NCI-H774 (cell line): Measurements from ENCODE around the gene GTF3C2.

ENCODE experiments used
- DNase-seq: peaks from one replicate; lab custom pipeline; 2025; lab: John Stamatoyannopoulos, UW

The GTF3C2 gene

DNA sequence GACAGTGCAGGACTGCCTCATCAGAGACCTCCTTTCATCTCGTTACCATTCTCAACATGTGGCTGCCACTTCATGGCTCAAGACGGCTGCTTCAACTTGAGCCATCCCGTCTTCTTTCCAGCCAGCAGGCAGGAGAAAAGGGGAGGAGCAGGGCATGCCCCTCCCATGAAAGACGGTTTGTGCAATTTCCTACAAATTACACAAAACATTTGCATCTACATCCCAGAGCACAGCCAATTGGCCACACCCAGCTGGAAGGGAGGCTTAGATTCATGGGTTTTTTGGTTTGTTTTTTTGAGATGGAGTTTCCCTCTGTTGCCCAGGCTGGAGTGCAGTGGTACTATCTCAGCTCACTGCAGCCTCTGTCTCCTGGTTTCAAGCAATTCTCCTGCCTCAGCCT is 60.1 kb downstream of the GTF3C2 start:
- no peak for DNase-seq

- no peak for DNase-seq
Observed at GRCh38 chr2:27294928-27295327, 61.6 kb downstream of the GTF3C2 start.

- no peak for DNase-seq
Observed at GRCh38 chr2:27291865-27292264, 64.7 kb downstream of the GTF3C2 start.

DNA sequence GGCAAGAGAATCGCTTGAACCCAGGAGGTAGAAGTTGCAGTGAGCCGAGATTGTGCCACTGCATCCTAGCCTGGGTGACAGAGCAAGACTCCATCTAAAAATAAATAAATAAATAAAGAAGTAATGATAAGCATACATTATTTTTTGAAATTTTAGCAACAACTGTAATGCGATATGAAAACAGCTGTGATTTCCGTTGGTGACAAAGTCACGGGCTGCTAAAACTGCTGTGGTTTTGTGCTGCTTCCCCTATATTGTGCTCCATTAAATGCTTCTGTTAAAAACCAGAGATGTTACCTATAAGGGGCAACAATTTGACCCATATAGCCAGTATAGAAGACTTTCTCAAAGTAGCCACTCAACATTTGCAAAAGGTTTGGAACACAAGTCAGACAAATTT is 66.0 kb downstream of the GTF3C2 start:
- no peak for DNase-seq

GRCh38 chr2:27288610-27289009 is 68.0 kb downstream of the GTF3C2 start:
- DNase-seq = no peak

GRCh38 chr2:27285481-27285880 is 71.1 kb downstream of the GTF3C2 start:
- DNase-seq = no peak

DNA sequence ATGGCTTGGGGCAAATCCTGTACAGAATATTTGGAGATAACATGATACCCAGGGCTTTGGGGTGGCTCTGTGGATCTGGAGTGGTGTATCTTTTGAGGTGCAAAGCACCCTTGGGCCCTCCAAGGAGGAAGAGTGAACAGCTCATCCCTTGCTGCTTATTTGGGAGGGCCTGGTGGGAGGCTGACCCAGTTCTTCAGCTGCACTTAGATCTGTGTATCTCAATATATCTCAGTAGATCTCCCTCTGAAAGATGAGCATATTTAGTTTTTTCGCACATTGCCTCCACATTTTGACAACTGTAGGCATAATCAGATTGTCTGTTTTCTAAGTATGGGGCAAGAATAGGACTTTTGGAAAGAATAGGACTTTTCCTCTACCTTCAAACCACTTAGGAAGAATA is 71.6 kb downstream of the GTF3C2 start:
- no peak for DNase-seq

DNA sequence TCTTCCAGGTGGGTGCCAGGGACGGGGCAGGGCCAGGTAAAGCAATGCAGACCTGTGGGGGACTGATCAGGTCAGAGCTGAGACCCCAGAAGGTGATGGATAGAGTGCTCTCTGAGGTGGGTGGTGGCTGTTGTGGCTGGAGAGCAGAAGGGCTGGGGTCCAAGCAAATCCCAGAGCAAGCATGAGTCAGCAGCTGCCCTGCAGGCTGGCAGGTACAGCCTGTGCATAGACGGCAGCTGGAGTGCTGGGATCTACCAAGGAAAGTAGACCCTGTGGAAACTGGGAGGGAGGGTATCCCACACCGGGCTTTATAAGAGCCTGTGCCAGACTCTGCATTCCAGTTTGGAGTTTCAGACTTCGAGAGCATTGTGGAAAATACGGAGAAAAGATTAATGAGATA is 73.7 kb downstream of the GTF3C2 start:
- no peak for DNase-seq

DNA sequence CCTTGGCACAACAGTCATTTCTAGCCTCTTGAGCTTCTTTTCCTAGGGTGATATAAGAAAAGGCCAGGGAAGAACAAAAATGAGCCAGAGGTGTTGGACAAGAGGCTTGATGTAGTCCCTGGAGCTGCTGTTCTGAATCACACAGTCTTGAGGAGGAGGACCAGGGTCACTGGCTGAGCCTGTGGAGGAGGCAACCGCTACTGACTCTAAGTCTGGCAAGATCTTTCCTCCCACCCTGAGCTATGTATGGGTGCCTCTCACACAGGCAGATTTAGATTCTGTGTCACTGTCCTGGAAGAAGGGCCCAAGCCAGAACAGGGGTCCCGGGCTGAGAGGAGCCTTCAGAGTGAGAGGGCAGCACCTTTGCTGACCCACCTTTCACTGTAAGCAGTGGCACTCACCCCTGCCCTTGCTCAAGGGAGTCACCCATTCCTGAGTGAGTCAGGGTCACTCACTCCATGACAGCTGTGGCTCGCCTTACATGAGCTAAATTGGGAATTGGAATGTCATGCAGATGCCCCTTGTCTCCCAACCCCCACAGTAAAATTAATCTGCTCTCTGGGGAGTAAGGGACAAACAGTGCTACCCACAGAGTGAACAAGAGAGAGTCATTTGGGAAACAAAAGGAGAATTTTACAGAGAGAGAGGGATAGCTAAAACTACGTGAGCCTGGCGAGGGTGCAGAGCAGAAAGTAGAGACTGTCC is 74.6 kb downstream of the GTF3C2 start, which contains the start of gene TRIM54:
Gene TRIM54, plus strand, starts transcription at position 575 of the 705 bp plus-strand sequence. CDS start 303 bp downstream, outside the sequence.
- no peak for DNase-seq

- no peak for DNase-seq
Observed at GRCh38 chr2:27281442-27281841, 75.1 kb downstream of the GTF3C2 start.

DNA sequence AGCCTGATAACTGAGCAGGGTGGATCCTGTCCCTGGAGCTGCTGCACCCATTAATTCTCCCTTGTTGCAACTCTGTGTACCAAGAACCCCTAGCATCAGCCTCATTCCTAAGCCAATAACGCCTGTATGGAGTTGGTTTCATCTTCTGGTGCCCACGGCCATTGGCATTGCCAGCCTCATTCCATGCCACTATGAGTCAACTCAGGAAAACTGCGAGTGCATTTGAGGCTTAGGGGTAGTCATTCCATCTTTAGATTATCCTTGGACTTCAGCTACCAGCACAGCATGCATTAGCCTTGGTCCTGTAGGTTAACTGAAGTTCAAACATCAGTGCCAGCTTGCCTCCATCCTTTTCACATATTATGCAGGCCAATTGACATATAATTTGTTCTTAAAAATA is 75.7 kb downstream of the GTF3C2 start:
- DNase-seq = no peak

- DNase-seq = no peak
Observed at GRCh38 chr2:27278010-27278409, 78.6 kb downstream of the GTF3C2 start.
